HepG2 (cell line): ENCODE measurements around the gene DOK1. TPM values are rescaled to one million over a fixed set of nuclear protein-coding genes. Genes with fewer than 3 reads are reported as not detected.

Source experiments
- ATAC-seq: fragments of 200-7000 bp; cut with Tn5 transposase; 3 replicates; pipeline ENCODE4 v1.9.1; 2020; ENCODE audit warnings: mild to moderate bottlenecking, moderate library complexity
- BruUV-seq: library from RNA; stranded (reverse); fragments of 400-500 nt; replicated peaks from 2 replicates; lab custom pipeline; 2021; lab: Mats Ljungman, UMichigan
- CTCF ChIA-PET: fragments of 300-600 bp; formaldehyde crosslinking; extraction: SDS; loops from one replicate; lab custom pipeline; 2021; ENCODE audit warnings: low total read pairs, inconsistent platforms, low intra/inter-chr PET ratio; lab: Yijun Ruan, JAX
- POLR2A ChIA-PET: fragments of 350-600 bp; sonication (Branson Sonifier 250); formaldehyde crosslinking; loops from one replicate; lab custom pipeline; 2020; ENCODE audit warnings: antibody characterized with exemption, inconsistent platforms; lab: Yijun Ruan, JAX
- DNase-seq: peaks from one replicate; pipeline ENCODE4 v3.0.0-alpha.2; 2015; ENCODE audit warnings: low spot score
- FAIRE-seq: peaks from 3 replicates; lab custom pipeline; 2011; peaks lifted over from hg19 to GRCh38; lab: Jason Lieb, UNC
- H2AFZ ChIP-seq: one replicate; pipeline ENCODE4 v1.6.1; 2011; ENCODE audit warnings: low read length, inconsistent platforms
- H3K27ac ChIP-seq: fragments of 300-600 bp; 3 replicates; pipeline ENCODE4 v1.8.0; 2011; ENCODE audit warnings: mixed run types, mild to moderate bottlenecking, mixed read lengths, low read length, inconsistent platforms; ENCODE audit not compliant: insufficient read depth; ENCODE audit errors: extremely low read length
- H3K27me3 ChIP-seq, 2 experiments: fragments of 200-600 bp in 1 of 2; 2 replicates in 1 of 2; 3 replicates in 1 of 2; pipeline versions ENCODE4 v1.6.0 to v1.8.0; 2011; ENCODE audit warnings: low read length in 2 of 2, mild to moderate bottlenecking in 2 of 2, moderate library complexity in 2 of 2, inconsistent platforms in 1 of 2; ENCODE audit not compliant: insufficient read depth in 2 of 2, control insufficient read depth in 1 of 2
- H3K36me3 ChIP-seq, 2 experiments: fragments of 200-600 bp in 1 of 2; replicated peaks in 1 of 2; 2 replicates in 1 of 2; 3 replicates in 1 of 2; pipeline versions ENCODE4 v1.5.1 to v1.8.0; 2011; ENCODE audit warnings: low read length in 2 of 2, inconsistent platforms in 1 of 2; ENCODE audit not compliant: insufficient read depth in 2 of 2, control insufficient read depth in 1 of 2
- H3K4me1 ChIP-seq: 2 replicates; pipeline ENCODE4 v1.5.1; 2012; ENCODE audit warnings: low read length, inconsistent platforms; ENCODE audit not compliant: insufficient read depth
- H3K4me2 ChIP-seq: 2 replicates; pipeline ENCODE4 v1.6.0; 2011; ENCODE audit warnings: low read depth, low read length, inconsistent platforms
- H3K4me3 ChIP-seq, 3 experiments: fragments of 200-600 bp in 1 of 3; sonication (generic), shearing (Covaris generic) in 1 of 3; replicated peaks in 1 of 3; 2 replicates each; pipeline ENCODE4 v1.5.1; 2011 to 2016; ENCODE audit warnings: low read length in 3 of 3, inconsistent platforms in 2 of 3, low read depth in 2 of 3, mild to moderate bottlenecking in 2 of 3, control low read depth in 1 of 3, mixed read lengths in 1 of 3; ENCODE audit not compliant: insufficient read depth in 1 of 3
- H3K79me2 ChIP-seq: one replicate; pipeline ENCODE4 v1.6.1; 2011; ENCODE audit warnings: low read length, inconsistent platforms; ENCODE audit not compliant: insufficient read depth
- H3K9ac ChIP-seq: 2 replicates; pipeline ENCODE4 v1.6.0; 2011; ENCODE audit warnings: mild to moderate bottlenecking, low read depth, low read length, inconsistent platforms; ENCODE audit not compliant: insufficient read depth
- H3K9me3 ChIP-seq: 2 replicates; pipeline ENCODE4 v1.5.1; 2012; ENCODE audit warnings: mild to moderate bottlenecking, low read length
- H4K20me1 ChIP-seq: 2 replicates; pipeline ENCODE4 v1.6.0; 2011; ENCODE audit warnings: inconsistent platforms, mild to moderate bottlenecking, low read length, moderate library complexity; ENCODE audit not compliant: insufficient read depth
- CREBL2 ChIP-seq: sonication (generic); formaldehyde crosslinking; IDR thresholded peaks from 2 replicates; pipeline ENCODE4 v1.8.1; 2023; ENCODE audit warnings: missing genetic modification reagents, mild to moderate bottlenecking, borderline replicate concordance
- FOXA3 ChIP-seq: IDR thresholded peaks from 2 replicates; pipeline ENCODE4 v1.6.1; 2016; ENCODE audit warnings: missing genetic modification reagents, missing compliant biosample characterization
- GATAD2A ChIP-seq: IDR thresholded peaks from 2 replicates; pipeline ENCODE4 v1.6.1; 2016
- HINFP ChIP-seq: sonication (generic); formaldehyde crosslinking; IDR thresholded peaks from 2 replicates; pipeline ENCODE4 v1.4.0; 2020; ENCODE audit warnings: low read depth, mild to moderate bottlenecking, missing genetic modification reagents
- HMGA1 ChIP-seq: sonication (generic); formaldehyde crosslinking; conservative IDR thresholded peaks from 2 replicates; pipeline ENCODE4 v1.4.0; 2020; ENCODE audit warnings: missing genetic modification reagents
- MAFK ChIP-seq, 2 experiments: IDR thresholded peaks in 1 of 2; conservative IDR thresholded peaks in 1 of 2; 2 replicates each; pipeline ENCODE4 v1.6.1; 2011; ENCODE audit warnings: improper control_type of control experiment in 2 of 2, low read length in 2 of 2
- MTF2 ChIP-seq: sonication (generic); formaldehyde crosslinking; IDR thresholded peaks from 2 replicates; pipeline ENCODE4 v1.5.0; 2020; ENCODE audit warnings: missing genetic modification reagents, borderline replicate concordance
- PBX2 ChIP-seq: IDR thresholded peaks from 2 replicates; pipeline ENCODE4 v1.6.1; 2016; ENCODE audit warnings: control low read depth
- PLSCR1 ChIP-seq: sonication (generic); formaldehyde crosslinking; IDR thresholded peaks from 2 replicates; pipeline ENCODE4 v1.5.0; 2020; ENCODE audit warnings: missing genetic modification reagents, mild to moderate bottlenecking, borderline replicate concordance
- SNAPC2 ChIP-seq: sonication (generic); formaldehyde crosslinking; IDR thresholded peaks from 2 replicates; pipeline ENCODE4 v1.8.1; 2022; ENCODE audit warnings: mild to moderate bottlenecking, missing genetic modification reagents
- ZBTB42 ChIP-seq: sonication (generic); formaldehyde crosslinking; IDR thresholded peaks from 2 replicates; pipeline ENCODE4 v1.5.0; 2020; ENCODE audit warnings: mild to moderate bottlenecking, missing genetic modification reagents
- ZFP37 ChIP-seq: sonication (generic); formaldehyde crosslinking; IDR thresholded peaks from 2 replicates; pipeline ENCODE4 v1.4.0; 2020; ENCODE audit warnings: missing genetic modification reagents, borderline replicate concordance
- ZNF20 ChIP-seq: sonication (generic); formaldehyde crosslinking; IDR thresholded peaks from 2 replicates; pipeline ENCODE4 v1.4.0; 2020; ENCODE audit warnings: mild to moderate bottlenecking, moderate library complexity, missing genetic modification reagents
- ZNF235 ChIP-seq: sonication (generic); formaldehyde crosslinking; IDR thresholded peaks from 2 replicates; pipeline ENCODE4 v1.8.1; 2023; ENCODE audit warnings: mild to moderate bottlenecking, missing genetic modification reagents, borderline replicate concordance
- ZNF337 ChIP-seq: sonication (generic); formaldehyde crosslinking; IDR thresholded peaks from 2 replicates; pipeline ENCODE4 v1.5.1; 2020; ENCODE audit warnings: missing genetic modification reagents, low read depth, mild to moderate bottlenecking, borderline replicate concordance
- ZNF549 ChIP-seq: sonication (generic); formaldehyde crosslinking; IDR thresholded peaks from 2 replicates; pipeline ENCODE4 v1.5.0; 2020; ENCODE audit warnings: missing genetic modification reagents
- ZNF569 ChIP-seq: sonication (generic); formaldehyde crosslinking; IDR thresholded peaks from 2 replicates; pipeline ENCODE4 v1.5.0; 2020; ENCODE audit warnings: mild to moderate bottlenecking, missing genetic modification reagents, moderate library complexity, borderline replicate concordance
- ZNF598 ChIP-seq: sonication (generic); formaldehyde crosslinking; IDR thresholded peaks from 2 replicates; pipeline ENCODE4 v1.5.1; 2020; ENCODE audit warnings: mild to moderate bottlenecking, missing genetic modification reagents, borderline replicate concordance
- ZNF619 ChIP-seq: sonication (generic); formaldehyde crosslinking; IDR thresholded peaks from 2 replicates; pipeline ENCODE4 v1.4.0; 2020; ENCODE audit warnings: mild to moderate bottlenecking, missing genetic modification reagents
- ZNF674 ChIP-seq: sonication (generic); formaldehyde crosslinking; IDR thresholded peaks from 2 replicates; pipeline ENCODE4 v1.5.0; 2020; ENCODE audit warnings: low read depth, mild to moderate bottlenecking, missing genetic modification reagents
- WGBS: methylation state at CpG from one replicate; pipeline ENCODE4 v1.1.6; 2017; ENCODE audit warnings: low lambda C conversion rate; 5-methylcytosine and 5-hydroxymethylcytosine counted together
- in situ Hi-C: cut with HindIII; loops from 2 replicates; pipeline ENCODE4 v1.10.0; 2017; ENCODE audit warnings: low pct_unique_long_range_greater_than_20kb; ENCODE audit not compliant: extremely low pct_ligation_motif_present
- intact Hi-C: fragments of 100-400 bp; cut with micrococcal nuclease; formaldehyde crosslinking; loops from one replicate; pipeline ENCODE4 v1.10.0; 2022; ENCODE audit not compliant: unreplicated experiment
- polyA plus RNA-seq, 8 experiments: library from polyadenylated mRNA; depleted of rRNA in 3 of 8; stranded (reverse) in 7 of 8; unstranded in 1 of 8; fragments of >200 nt; fragmentation: Illumina TruSeq in 4 of 8; extraction: Trizol in 4 of 8; gene quantifications; 2 replicates each; pipeline versions ENCODE4 v1.2.1 to v1.2.3, GENCODE V29; 2011 to 2016; ENCODE audit warnings: low read depth in 4 of 8, missing spikeins in 1 of 8, mixed read lengths in 1 of 8; ENCODE audit not compliant: insufficient read depth in 1 of 8
- total RNA-seq, 5 experiments: library from RNA; depleted of rRNA; stranded (reverse); fragments of >200 nt; fragmentation: Illumina TruSeq; extraction: Trizol; gene quantifications; 2 replicates each; pipeline ENCODE4 v1.2.3, GENCODE V29; 2016; ENCODE audit warnings: low read depth in 1 of 5

The DOK1 gene
- total and polyA plus RNA-seq, 2 of the 13 experiments (the other 11 are each of a cell fraction or from before 2014, with no cell fraction given): 0.53 to 0.74 TPM

GRCh38 chr2:74507145-74507925 is 47.2 kb upstream of the DOK1 start, which contains the start of gene PCGF1:
Gene PCGF1 (minus strand): TSS chr2:74507695. CDS start chr2:74507668, 27 bp downstream.
- peaks cover 41% of the 10 kb centered on the region for H3K79me2 ChIP-seq
- BruUV-seq: no TSS peak
- no peaks in the 10 kb centered on the region for H4K20me1 ChIP-seq
- peak; percentile 98 for DNase-seq
- H3K4me1 ChIP-seq: peaks cover 72% of the 10 kb centered on the region
- H3K27ac ChIP-seq: peak within 1 kb of the TSS; percentile 95
- no peaks in the 10 kb centered on the region; a peak in 1 of 5 replicates for H3K27me3 ChIP-seq
- H3K4me3 ChIP-seq: peak within 1 kb of the TSS; percentile 79 to 97 (median 95)
- POLR2A ChIA-PET: interaction anchor here (0.8 to 16.5 kb wide), 18 partner anchors 9 to 94 kb away, joined by 3 to 795 read pairs (median 6); partner anchors contain the start of genes AUP1, CCDC142, DQX1 and HTRA2
- 1% methylated on average over 34 of the region's 56 CpGs for WGBS
- intact Hi-C loops (loop anchor here (1.0 to 2.0 kb wide), 3 partner anchors 22 to 79 kb away; partner anchors contain the start of genes AUP1, HTRA2 and TTC31), in situ Hi-C loops (no loop called here)
- H3K9me3 ChIP-seq: no peaks in the 10 kb centered on the region
- peak; percentile 78 for ATAC-seq
- peak within 1 kb of the TSS; percentile 34 for H2AFZ ChIP-seq
- H3K4me2 ChIP-seq: peak within 1 kb of the TSS; percentile 98
- FAIRE-seq: peak; percentile 86
- H3K9ac ChIP-seq: peak within 1 kb of the TSS; percentile 94
- H3K36me3 ChIP-seq: no peaks in the 10 kb centered on the region; a peak in 3 of 5 replicates
- CTCF ChIA-PET: interaction anchor here (1.1 to 1.9 kb wide), 4 partner anchors 22 to 81 kb away, joined by 3 to 10 read pairs (median 7); partner anchors contain the start of genes AUP1, CCDC142, HTRA2 and TTC31
- TF ChIP-seq HINFP (CRISPR knock-in tag) (peak; percentile 97), ZFP37 (CRISPR knock-in tag) (peak; percentile 59), ZNF337 (CRISPR knock-in tag) (no peak), ZNF569 (CRISPR knock-in tag) (peak; percentile 86; the same call in 1 of the 2 replicates), PLSCR1 (CRISPR knock-in tag) (no peak), HMGA1 (CRISPR knock-in tag) (no peak), FOXA3 (CRISPR knock-in tag) (peak; percentile 75), ZNF619 (CRISPR knock-in tag) (no peak), ZNF598 (CRISPR knock-in tag) (no peak), ZNF20 (CRISPR knock-in tag) (no peak), ZNF549 (CRISPR knock-in tag) (no peak), CREBL2 (CRISPR knock-in tag) (0 out of 2 replicates have a peak, but pooled peaks have one; percentile 37), ZBTB42 (CRISPR knock-in tag) (peak; percentile 84; the same call in 1 of the 2 replicates), MTF2 (CRISPR knock-in tag) (0 out of 2 replicates have a peak, but pooled peaks have one; percentile 6), GATAD2A (CRISPR knock-in tag) (no peak; the same call in 1 of the 2 replicates), ZNF674 (CRISPR knock-in tag) (peak; percentile 89; the same call in 1 of the 2 replicates), SNAPC2 (CRISPR knock-in tag) (no peak), ZNF235 (no peak), MAFK (conservative IDR thresholded peaks at IDR 0.05 in 1 of 2, IDR thresholded peaks at IDR 0.05 in 1 of 2; ENCODE audit: low read length in 2 of 2) (no peak), PBX2 (CRISPR knock-in tag) (no peak; the same call in 1 of the 2 replicates)
